Middle frontal gyrus (tissue), 1 donor: ENCODE data around the gene MACROH2A2.
"Not testable (repeated sequence)": the region's sequence is repeated elsewhere in the genome, so short reads cannot be mapped to it uniquely, and the experiment has no call there.

ENCODE experiments used
- DNase-seq: peaks from one replicate; pipeline ENCODE4 v3.0.0-alpha.2; 2015; ENCODE audit warnings: low spot score; ENCODE audit errors: extremely low spot score

The MACROH2A2 gene

GRCh38 chr10:70148516-70148915 lies 95.9 kb downstream of the MACROH2A2 start:
- no peak for DNase-seq

DNA sequence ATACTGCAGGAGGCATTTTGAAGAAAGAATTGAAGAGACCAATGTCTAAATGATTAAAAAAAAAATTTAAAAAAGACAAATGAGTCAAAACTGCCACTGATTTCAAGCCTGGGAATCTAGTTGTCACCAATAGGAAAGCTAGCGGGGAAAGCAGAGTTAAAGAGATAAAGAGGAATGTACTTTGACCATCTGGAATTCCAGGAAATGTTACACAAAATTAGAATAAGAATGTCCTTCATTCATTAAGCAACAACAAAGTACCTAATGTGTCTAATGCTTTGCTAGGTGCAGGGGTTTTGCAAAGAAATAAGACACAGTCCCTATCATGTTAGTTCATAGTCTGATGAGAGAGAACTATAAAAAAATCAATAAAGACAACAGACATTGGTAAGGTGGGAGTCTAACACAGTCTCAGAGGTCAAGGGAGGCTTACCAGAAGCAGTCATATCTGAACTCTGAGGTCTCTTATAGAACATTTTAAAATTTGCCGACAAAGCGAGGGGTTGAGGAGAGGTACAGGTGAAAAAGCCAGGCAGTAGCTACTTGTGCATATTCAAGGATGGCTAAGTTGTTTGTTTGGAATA lies 102.7 kb downstream of the MACROH2A2 start:
- DNase-seq = no peak

- DNase-seq = no peak
Observed at GRCh38 chr10:70158113-70158512, 105.5 kb downstream of the MACROH2A2 start.

DNA sequence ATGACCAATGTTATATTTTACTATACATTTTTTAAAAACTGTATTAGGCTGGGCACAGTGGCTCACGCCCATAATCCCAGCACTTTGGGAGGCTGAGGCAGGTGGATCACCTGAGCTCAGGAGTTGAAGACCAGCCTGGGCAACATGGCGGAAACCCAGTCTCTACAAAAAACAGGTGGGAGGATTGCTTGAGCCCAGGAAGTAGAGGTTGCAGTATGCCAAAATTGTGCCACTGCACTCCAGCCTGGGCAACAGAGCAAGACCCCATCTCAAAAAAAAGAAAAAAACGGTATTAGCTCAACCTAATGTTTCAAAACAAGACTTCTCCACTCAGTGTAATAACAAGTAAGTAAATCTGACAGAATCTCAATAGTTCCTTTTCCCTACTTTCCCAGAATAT lies 106.7 kb downstream of the MACROH2A2 start:
- not testable (repeated sequence) for DNase-seq

DNA sequence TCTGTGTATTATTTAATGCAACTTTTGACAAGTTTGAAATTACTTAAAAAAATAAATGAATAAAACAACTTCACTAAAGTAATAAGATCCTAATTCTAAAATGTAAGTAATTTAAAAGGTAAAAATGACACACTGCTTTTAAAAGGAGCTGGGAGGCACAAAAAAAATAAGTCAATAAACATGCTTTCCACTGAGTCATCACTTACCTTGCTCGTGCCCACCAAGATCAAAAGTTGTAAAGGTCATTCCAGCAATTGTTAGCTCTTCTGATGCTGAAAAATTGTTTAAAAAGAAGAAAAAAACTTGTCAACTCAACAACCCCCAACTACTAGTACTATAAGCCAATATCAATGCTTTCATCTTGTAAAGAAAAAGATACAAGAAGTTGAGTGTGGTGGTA lies 108.2 kb downstream of the MACROH2A2 start:
- DNase-seq = no peak
